HL-60 (cell line): ENCODE results near the gene SPATA12.

ENCODE experiments used
- DNase-seq, 2 experiments: peaks; one replicate each; pipeline ENCODE4 v3.0.0-alpha.2; 2010 to 2020; ENCODE audit warnings: low read depth in 1 of 2, low spot score in 1 of 2
- H3K27ac ChIP-seq: fragments of 250-450 bp; sonication (Bioruptor Pico); replicated peaks from 2 replicates; pipeline ENCODE4 v1.5.1; 2020; ENCODE audit warnings: mild to moderate bottlenecking, moderate library complexity
- H3K27me3 ChIP-seq: fragments of 250-450 bp; sonication (Bioruptor Pico); 2 replicates; pipeline ENCODE4 v1.5.1; 2021; ENCODE audit warnings: mild to moderate bottlenecking, moderate library complexity; ENCODE audit not compliant: insufficient read depth, poor library complexity, severe bottlenecking
- H3K4me3 ChIP-seq: replicated peaks from 2 replicates; pipeline ENCODE4 v1.5.1; 2011; ENCODE audit warnings: mild to moderate bottlenecking, control low read depth, low read length; ENCODE audit not compliant: insufficient read depth
- GABPA ChIP-seq: IDR thresholded peaks from 2 replicates; pipeline ENCODE4 v1.6.1; 2012; ENCODE audit warnings: low read depth
- POLR2AphosphoS5 ChIP-seq: IDR thresholded peaks from 2 replicates; pipeline ENCODE4 v1.6.1; 2012; ENCODE audit warnings: low read depth
- REST ChIP-seq: IDR thresholded peaks from 2 replicates; pipeline ENCODE4 v1.6.1; 2012; ENCODE audit warnings: low read depth; ENCODE audit not compliant: insufficient replicate concordance
- SPI1 ChIP-seq: IDR thresholded peaks from 2 replicates; pipeline ENCODE4 v1.6.1; 2012; ENCODE audit warnings: low read depth, mild to moderate bottlenecking, borderline replicate concordance
- TF ChIP-seq, protein P1 (sequence below): IDR thresholded peaks from one replicate; pipeline ENCODE4 v1.5.1; 2011; ENCODE audit warnings: low read length, control low read depth, inconsistent platforms; ENCODE audit not compliant: insufficient read depth

SPATA12 gene

DNA sequence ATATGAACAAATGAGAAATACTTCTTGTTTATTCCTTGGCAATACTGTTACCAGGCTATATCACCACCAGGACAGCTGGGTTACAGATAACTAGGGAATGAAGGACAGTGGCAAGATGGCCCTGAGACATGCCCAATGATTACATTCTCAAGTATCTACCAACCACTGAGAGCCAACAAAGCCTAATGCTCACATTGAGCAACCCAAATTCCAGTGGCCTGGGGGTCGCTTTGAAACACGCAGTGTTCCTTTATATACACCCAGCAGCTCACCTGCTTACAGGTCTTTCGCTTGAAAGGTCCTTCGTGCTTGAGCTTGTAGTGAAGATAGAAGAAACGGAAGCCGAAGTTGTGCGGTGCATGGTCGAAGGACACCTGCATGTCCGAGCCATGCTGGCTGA lies 45.1 kb downstream of the SPATA12 start:
- Histone ChIP-seq H3K4me3 (no peak overlapping the region), H3K27ac (no peak overlapping the region), H3K27me3 (no peaks in the 10 kb centered on the region)
- DNase-seq = no peak
- no peak for TF ChIP-seq REST
- no peak for TF ChIP-seq POLR2AphosphoS5

DNA sequence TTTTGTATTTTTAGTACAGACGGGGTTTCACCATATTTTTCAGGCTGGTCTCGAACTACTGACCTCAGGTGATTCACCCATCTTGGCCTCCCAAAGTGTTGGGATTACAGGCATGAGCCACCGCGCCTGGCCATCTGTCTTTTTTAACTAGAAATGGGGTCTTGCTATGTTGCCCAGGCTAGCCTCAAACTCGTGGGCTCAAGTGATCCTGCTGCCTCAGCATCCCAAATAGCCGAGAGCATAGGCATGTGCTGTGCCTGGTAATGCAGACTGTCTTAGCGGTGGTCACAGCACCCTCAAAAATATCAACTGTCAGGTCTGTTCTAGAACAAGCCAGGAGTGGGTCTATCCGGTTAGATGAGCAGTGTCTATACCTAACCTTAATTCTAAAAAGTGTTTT lies 48.2 kb downstream of the SPATA12 start:
- Histone ChIP-seq H3K27me3 (no peaks in the 10 kb centered on the region), H3K4me3 (no peak overlapping the region), H3K27ac (no peak overlapping the region)
- TF ChIP-seq POLR2AphosphoS5 (no peak), SPI1 (no peak), GABPA (no peak), REST (no peak)
- TF ChIP-seq, protein P1, sequence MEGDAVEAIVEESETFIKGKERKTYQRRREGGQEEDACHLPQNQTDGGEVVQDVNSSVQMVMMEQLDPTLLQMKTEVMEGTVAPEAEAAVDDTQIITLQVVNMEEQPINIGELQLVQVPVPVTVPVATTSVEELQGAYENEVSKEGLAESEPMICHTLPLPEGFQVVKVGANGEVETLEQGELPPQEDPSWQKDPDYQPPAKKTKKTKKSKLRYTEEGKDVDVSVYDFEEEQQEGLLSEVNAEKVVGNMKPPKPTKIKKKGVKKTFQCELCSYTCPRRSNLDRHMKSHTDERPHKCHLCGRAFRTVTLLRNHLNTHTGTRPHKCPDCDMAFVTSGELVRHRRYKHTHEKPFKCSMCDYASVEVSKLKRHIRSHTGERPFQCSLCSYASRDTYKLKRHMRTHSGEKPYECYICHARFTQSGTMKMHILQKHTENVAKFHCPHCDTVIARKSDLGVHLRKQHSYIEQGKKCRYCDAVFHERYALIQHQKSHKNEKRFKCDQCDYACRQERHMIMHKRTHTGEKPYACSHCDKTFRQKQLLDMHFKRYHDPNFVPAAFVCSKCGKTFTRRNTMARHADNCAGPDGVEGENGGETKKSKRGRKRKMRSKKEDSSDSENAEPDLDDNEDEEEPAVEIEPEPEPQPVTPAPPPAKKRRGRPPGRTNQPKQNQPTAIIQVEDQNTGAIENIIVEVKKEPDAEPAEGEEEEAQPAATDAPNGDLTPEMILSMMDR = no peak
- no peak for DNase-seq

DNA sequence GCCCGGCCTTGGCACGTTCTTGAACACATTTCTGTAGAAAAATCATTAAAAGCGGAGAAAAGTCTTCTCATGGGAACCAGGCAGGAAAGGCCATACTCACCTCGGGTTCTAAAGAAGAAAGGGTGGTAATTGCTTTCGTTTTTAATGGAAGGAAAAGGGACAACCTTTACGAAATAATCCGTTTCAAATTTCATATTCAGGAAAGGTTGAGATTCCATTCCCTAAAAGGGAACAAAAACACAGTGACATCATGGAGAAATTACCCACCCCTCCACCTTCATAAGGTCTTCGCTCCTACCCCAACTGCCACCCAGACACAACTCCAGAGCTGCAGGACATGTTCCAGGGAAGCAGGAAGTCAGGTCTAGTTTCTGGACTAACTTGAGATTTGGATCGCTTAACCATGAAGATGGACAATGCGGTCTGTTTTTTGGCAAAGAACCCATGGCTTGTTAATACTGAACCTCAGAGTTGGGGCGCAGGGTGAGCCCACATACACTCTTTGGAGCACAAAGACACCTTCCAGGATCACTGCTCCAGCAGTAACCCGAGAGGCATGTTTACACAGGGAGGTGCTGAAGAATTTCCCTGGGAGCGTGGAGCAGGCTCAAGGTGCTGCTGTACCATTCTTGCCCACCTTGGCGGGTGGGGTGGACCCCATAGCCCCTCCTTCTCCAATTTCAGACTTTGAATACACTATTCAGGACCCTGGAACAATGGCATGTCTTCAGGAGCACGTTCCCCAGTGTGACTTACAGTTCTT lies 49.2 kb downstream of the SPATA12 start:
- no peak overlapping the region for H3K4me3 ChIP-seq
- TF ChIP-seq POLR2AphosphoS5 = no peak
- TF ChIP-seq, protein P1 = no peak
- TF ChIP-seq REST = no peak
- no peak for TF ChIP-seq SPI1
- TF ChIP-seq GABPA = no peak
- no peak overlapping the region for H3K27ac ChIP-seq
- H3K27me3 ChIP-seq = no peaks in the 10 kb centered on the region
- DNase-seq = no peak
